Right lobe of liver (tissue), 6 donors: ENCODE results near the gene CARD6. TPM values are rescaled to one million over a fixed set of nuclear protein-coding genes. Genes with fewer than 3 reads are reported as not detected.
"Not testable (repeated sequence)": the region's sequence is repeated elsewhere in the genome, so short reads cannot be mapped to it uniquely, and the experiment has no call there.

Source experiments
- ATAC-seq, 4 donors: fragments of 200-7000 bp; cut with Tn5 transposase; one replicate each; pipeline ENCODE4 v1.9.1; 2020; ENCODE audit warnings: mild to moderate bottlenecking in 4 of 4, moderate library complexity in 4 of 4
- DNase-seq, 3 donors: peaks; one replicate each; pipeline ENCODE4 v3.0.0-alpha.2; 2020
- H3K27ac ChIP-seq, 3 donors: fragments of 200-600 bp; one replicate each; pipeline ENCODE4 v1.8.0; 2022
- H3K27me3 ChIP-seq, 2 donors: fragments of 200-600 bp; one replicate each; pipeline ENCODE4 v1.8.0; 2022
- H3K36me3 ChIP-seq, 4 donors: fragments of 200-600 bp; sonication (generic) in 1 of 4; one replicate each; pipeline versions ENCODE4 v1.5.1 to v1.8.0; 2017 to 2022; ENCODE audit warnings: control low read depth in 1 of 4
- H3K4me1 ChIP-seq, 4 donors: fragments of 200-600 bp; sonication (generic) in 1 of 4; one replicate each; pipeline versions ENCODE4 v1.5.1 to v1.8.0; 2017 to 2022; ENCODE audit warnings: control low read depth in 1 of 4
- H3K4me3 ChIP-seq, 3 donors: fragments of 200-600 bp; one replicate each; pipeline ENCODE4 v1.8.0; 2022
- H3K9me3 ChIP-seq, 4 donors: fragments of 200-600 bp; sonication (generic) in 1 of 4; one replicate each; pipeline versions ENCODE4 v1.5.1 to v1.8.0; 2017 to 2022; ENCODE audit warnings: control low read depth in 1 of 4
- POLR2A ChIP-seq: fragments of 450-650 bp; IDR thresholded peaks from one replicate; pipeline ENCODE4 v1.6.1; 2017; ENCODE audit warnings: antibody characterized with exemption, mild to moderate bottlenecking
- WGBS: methylation state at CpG from one replicate; pipeline ENCODE4 v1.1.6; 2018; ENCODE audit warnings: low coverage, low lambda C conversion rate; ENCODE audit not compliant: insufficient coverage; ENCODE audit errors: missing lambda C conversion rate; 5-methylcytosine and 5-hydroxymethylcytosine counted together
- intact Hi-C, 2 donors: fragments of 100-400 bp; cut with DNase I; formaldehyde crosslinking; loops; one replicate each; pipeline versions ENCODE4 v1.11.2 to v1.14.1; 2022
- total RNA-seq, 6 experiments: library from RNA; depleted of rRNA in 2 of 6; stranded (reverse); fragments of >200 nt in 2 of 6; fragmentation: NEBNext Ultra II Directional in 3 of 6; extraction: Animal tissue kit (Norgen Biotek cat#: 25700) in 3 of 6; gene quantifications; one replicate each; pipeline versions ENCODE4 v1.1.0 to v1.2.4, GENCODE V29; 2016 to 2023
- TF ChIP-seq, protein P1 (sequence below), 4 donors: fragments of 200-600 bp in 3 of 4; fragments of 450-650 bp in 1 of 4; IDR thresholded peaks; one replicate each; pipeline versions ENCODE4 v1.5.1 to v1.8.0; 2016 to 2022; ENCODE audit warnings: antibody characterized with exemption in 4 of 4, mild to moderate bottlenecking in 2 of 4
- donor health status: DM: no; HTN: yes; CAD: no.
- donor health status: DM: no; HTN: no; CAD: no.
- donor health status: DM: no; HTN: no; CAD: no.
- donor health status: DM: no; HTN: yes; CAD: no.
- donor health status: DM: no; HTN: yes; CAD: no.

CARD6 gene
- total RNA-seq, 6 experiments from 2014 or later: 3.0 to 6.2 (median 3.3) TPM

DNA sequence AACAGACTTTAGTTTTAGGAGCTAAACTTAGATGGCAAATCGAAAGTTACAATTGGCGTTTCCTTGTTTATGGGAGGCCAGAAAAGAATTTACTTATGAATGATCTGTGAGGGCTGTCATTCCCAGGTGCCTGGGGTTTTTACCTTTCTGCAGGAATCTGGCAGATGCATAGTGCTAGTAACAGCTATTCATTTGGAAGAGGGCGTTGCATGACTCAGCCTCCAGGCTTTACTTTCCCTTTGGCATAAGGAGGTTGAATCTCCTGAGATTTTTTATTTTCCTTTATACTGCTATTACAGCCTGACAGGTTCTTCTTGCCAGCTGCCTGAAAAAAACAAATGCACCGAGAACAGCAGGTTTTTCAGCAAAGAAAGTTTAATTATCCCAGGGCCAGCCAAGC lies 30.0 kb downstream of the CARD6 start:
- 68% methylated on average over 4 of the region's 4 CpGs for WGBS
- no peak for ATAC-seq
- TF ChIP-seq, protein P1, sequence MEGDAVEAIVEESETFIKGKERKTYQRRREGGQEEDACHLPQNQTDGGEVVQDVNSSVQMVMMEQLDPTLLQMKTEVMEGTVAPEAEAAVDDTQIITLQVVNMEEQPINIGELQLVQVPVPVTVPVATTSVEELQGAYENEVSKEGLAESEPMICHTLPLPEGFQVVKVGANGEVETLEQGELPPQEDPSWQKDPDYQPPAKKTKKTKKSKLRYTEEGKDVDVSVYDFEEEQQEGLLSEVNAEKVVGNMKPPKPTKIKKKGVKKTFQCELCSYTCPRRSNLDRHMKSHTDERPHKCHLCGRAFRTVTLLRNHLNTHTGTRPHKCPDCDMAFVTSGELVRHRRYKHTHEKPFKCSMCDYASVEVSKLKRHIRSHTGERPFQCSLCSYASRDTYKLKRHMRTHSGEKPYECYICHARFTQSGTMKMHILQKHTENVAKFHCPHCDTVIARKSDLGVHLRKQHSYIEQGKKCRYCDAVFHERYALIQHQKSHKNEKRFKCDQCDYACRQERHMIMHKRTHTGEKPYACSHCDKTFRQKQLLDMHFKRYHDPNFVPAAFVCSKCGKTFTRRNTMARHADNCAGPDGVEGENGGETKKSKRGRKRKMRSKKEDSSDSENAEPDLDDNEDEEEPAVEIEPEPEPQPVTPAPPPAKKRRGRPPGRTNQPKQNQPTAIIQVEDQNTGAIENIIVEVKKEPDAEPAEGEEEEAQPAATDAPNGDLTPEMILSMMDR (IDR thresholded peaks at IDR 0.05): no peak
- DNase-seq: no peak
- Histone ChIP-seq H3K4me3 (no peak overlapping the region), H3K9me3 (peaks cover 0 to 2% (median 0%) of the 10 kb centered on the region in 4 donors), H3K27ac (no peak overlapping the region), H3K4me1 (no peaks in the 10 kb centered on the region), H3K36me3 (no peaks in the 10 kb centered on the region), H3K27me3 (no peaks in the 10 kb centered on the region)
- intact Hi-C loops: no loop called here

DNA sequence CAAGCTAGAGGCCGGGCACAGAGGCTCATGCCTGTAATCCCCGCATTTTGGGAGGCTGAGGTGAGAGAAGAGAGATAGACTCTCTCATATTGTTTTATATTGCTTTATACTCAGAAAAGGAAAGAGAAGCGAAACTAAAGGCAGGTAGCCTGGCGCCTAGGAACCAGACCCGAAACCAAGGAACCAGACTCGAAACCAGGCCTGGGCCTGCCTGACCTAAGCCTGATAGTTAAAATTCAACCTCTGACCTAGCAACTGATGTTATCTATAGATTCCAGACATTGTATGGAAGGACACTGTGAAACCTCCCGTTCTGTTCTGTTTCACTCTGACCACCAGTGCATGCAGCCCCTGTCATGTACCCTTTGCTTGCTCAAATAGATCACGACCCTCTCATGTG lies 31.1 kb downstream of the CARD6 start:
- DNase-seq, ATAC-seq, H3K4me1 ChIP-seq, H3K27ac ChIP-seq, H3K9me3 ChIP-seq, H3K36me3 ChIP-seq, H3K4me3 ChIP-seq, intact Hi-C loops, H3K27me3 ChIP-seq: not testable (repeated sequence)
- 90% methylated on average over 6 of the region's 8 CpGs for WGBS

DNA sequence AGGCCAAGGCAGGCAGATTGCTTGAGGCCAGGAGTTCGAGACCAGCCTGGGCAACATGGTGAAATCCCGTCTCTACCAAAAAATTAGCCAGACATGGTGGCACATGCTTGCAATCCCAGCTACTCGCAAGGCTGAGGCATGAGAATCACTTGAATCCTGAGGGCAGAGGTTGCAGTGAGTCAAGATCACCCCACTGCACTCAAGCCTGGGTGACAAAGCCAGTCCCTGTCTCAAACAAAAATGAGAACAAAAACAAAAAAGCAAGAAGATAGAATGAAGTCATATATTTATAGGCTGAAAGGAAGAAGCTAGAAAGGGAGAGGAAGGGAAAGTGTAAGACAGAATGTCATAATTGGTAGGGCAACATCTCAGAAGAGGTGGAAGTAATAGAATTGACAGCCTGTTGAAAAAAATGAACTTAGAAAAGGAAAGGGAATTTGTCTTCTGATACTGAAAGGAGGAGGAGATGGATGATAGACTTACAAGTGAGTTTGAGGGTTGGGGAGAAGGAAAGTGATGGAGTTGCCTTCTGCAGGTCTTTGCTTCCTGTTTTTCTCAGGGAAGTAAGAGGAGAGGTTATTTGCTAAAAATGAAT lies 32.2 kb downstream of the CARD6 start:
- TF ChIP-seq, protein P1 (IDR thresholded peaks at IDR 0.05): no peak
- TF ChIP-seq POLR2A: no peak
- H3K4me1 ChIP-seq: no peaks in the 10 kb centered on the region
- 94% methylated on average over 3 of the region's 3 CpGs for WGBS
- ATAC-seq (no peak), DNase-seq (no peak)
- intact Hi-C loops: no loop called here
- no peaks in the 10 kb centered on the region for H3K27me3 ChIP-seq
- no peak overlapping the region for H3K27ac ChIP-seq
- no peaks in the 10 kb centered on the region for H3K36me3 ChIP-seq
- H3K4me3 ChIP-seq: no peak overlapping the region
- peaks cover 0 to 2% (median 0%) of the 10 kb centered on the region in 4 donors for H3K9me3 ChIP-seq

DNA sequence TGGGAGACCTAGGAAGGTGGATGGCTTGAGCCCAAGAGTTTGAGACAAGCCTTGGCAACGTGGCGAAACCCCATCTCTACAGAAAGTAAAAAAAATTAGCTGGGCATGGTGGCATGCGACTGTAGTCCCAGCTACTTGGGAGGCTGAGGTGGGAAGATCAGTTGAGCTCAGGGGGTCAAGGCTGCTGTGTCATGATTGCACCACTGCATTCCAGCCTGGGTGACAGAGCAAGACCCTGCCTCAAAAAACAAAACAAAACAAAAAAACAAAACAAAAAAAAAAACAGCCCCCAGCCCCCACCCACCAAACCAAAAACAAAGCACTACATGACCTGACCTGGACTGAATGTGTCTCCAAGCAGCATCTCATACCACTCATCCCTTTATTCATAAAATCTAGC lies 34.8 kb downstream of the CARD6 start:
- Histone ChIP-seq H3K27me3 (no peaks in the 10 kb centered on the region), H3K4me1 (no peaks in the 10 kb centered on the region), H3K4me3 (no peak overlapping the region), H3K9me3 (no peaks in the 10 kb centered on the region), H3K36me3 (no peaks in the 10 kb centered on the region), H3K27ac (no peak overlapping the region)
- no peak for TF ChIP-seq POLR2A
- TF ChIP-seq, protein P1 (IDR thresholded peaks at IDR 0.05): no peak
- DNase-seq: no peak
- ATAC-seq: no peak
- WGBS: 72% methylated on average over 3 of the region's 3 CpGs
- intact Hi-C loops: no loop called here

DNA sequence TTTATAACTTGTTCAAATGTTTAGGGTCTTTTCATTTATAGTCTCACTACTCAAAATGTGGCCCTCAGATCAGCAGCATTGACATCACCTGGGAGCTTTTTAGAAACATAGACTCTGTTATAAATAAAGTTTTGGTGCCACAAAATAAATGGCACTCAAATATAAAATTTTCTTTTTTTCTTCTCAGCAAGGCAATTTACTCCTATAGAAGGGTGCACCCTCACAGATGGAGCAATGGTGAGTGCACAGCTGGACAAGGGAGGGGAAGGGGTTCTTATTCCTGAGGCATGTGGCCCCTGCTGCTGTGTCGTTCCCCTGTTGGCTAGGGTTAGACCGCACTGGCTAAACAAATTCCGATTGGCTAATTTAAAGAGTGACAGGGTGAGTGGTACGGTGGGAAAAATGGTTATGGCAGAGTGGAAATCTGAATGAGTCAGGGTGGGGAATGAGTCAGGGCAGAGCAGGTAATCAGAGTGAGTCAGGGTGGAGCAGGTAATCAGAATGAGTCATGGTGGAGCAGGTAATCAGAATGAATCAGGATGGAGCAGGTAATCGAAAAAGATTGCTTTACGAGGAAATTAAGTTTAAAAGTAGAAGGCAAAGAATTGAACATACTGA lies 36.3 kb downstream of the CARD6 start:
- H3K4me3 ChIP-seq: no peak overlapping the region
- intact Hi-C loops: no loop called here
- WGBS: 90% methylated on average over 5 of the region's 6 CpGs
- TF ChIP-seq, protein P1 (IDR thresholded peaks at IDR 0.05): no peak
- TF ChIP-seq POLR2A: no peak
- H3K27ac ChIP-seq: no peak overlapping the region
- H3K9me3 ChIP-seq: no peaks in the 10 kb centered on the region
- no peaks in the 10 kb centered on the region for H3K4me1 ChIP-seq
- H3K36me3 ChIP-seq: no peaks in the 10 kb centered on the region
- ATAC-seq (no peak), DNase-seq (no peak)
- no peaks in the 10 kb centered on the region for H3K27me3 ChIP-seq
